Renal cortical epithelial cell (primary cell): Measurements from ENCODE around the gene GRSF1. TPM values are rescaled to one million over a fixed set of nuclear protein-coding genes. Genes with fewer than 3 reads are reported as not detected.

Experiments used
- total RNA-seq: library from RNA; depleted of rRNA; stranded (reverse); fragments of >200 nt; gene quantifications from 2 replicates; pipeline ENCODE4 v1.2.3, GENCODE V29; 2014

GRSF1 gene
- total RNA-seq, 1 donor from 2014 or later, result 131 TPM

Other genes starting within 250 kb of the GRSF1 start
- gene AMBN, start 247.6 kb downstream of the GRSF1 start, total RNA-seq, result not detected in 2 replicates
- gene ENAM, start 211.1 kb downstream of the GRSF1 start, total RNA-seq, result 3.3 TPM in 2 replicates
- gene JCHAIN, start 173.4 kb downstream of the GRSF1 start, total RNA-seq, result 0.30 TPM in 1 of 2 replicates, not detected in the other
- gene UTP3, start 151.4 kb downstream of the GRSF1 start, total RNA-seq, result 15.1 and 47.4 TPM in 2 replicates
- 37.9 and 74.9 TPM in 2 replicates for gene RUFY3, start 117.9 kb downstream of the GRSF1 start, total RNA-seq
- 16.0 and 32.2 TPM in 2 replicates for gene MOB1B, start 62.5 kb upstream of the GRSF1 start, total RNA-seq
- 13.8 and 21.2 TPM in 2 replicates for gene DCK, start 153.8 kb upstream of the GRSF1 start, total RNA-seq